H1 (cell line): ENCODE results near the gene RYR3. TPM values are rescaled to one million over a fixed set of nuclear protein-coding genes. Genes with fewer than 3 reads are reported as not detected.

ENCODE experiments used
- CBX8 ChIP-seq: fragments of 300-800, 300-1000 bp; sonication (generic); IDR thresholded peaks from 2 replicates; pipeline ENCODE4 v1.7.1; 2016; ENCODE audit warnings: low read depth, low read length, borderline replicate concordance
- CREB1 ChIP-seq: IDR thresholded peaks from 2 replicates; pipeline ENCODE4 v1.6.1; 2012; ENCODE audit warnings: inconsistent platforms
- KDM1A ChIP-seq: fragments of 200-600, 300-600 bp; sonication (generic); IDR thresholded peaks from 2 replicates; pipeline ENCODE4 v1.7.1; 2016; ENCODE audit warnings: mild to moderate bottlenecking, low read length, borderline replicate concordance
- RNF2 ChIP-seq: fragments of 200-900, 300-1000 bp; sonication (generic); IDR thresholded peaks from 2 replicates; pipeline ENCODE4 v1.7.1; 2016; ENCODE audit warnings: borderline replicate concordance, low read depth, mild to moderate bottlenecking, antibody characterized with exemption, low read length; ENCODE audit not compliant: poor library complexity, severe bottlenecking; ENCODE audit errors: missing control alignments
- TAF1 ChIP-seq: IDR thresholded peaks from 2 replicates; pipeline ENCODE4 v1.6.1; 2011; ENCODE audit warnings: mild to moderate bottlenecking, low read depth, low read length
- polyA plus RNA-seq, 7 experiments: library from polyadenylated mRNA; depleted of rRNA in 3 of 7; stranded (reverse) in 5 of 7; unstranded in 2 of 7; fragments of >200 nt in 5 of 7; fragments of 200-250 nt in 2 of 7; gene quantifications; 1 replicate in 5 of 7; 2 replicates in 1 of 7; 4 replicates in 1 of 7; pipeline versions ENCODE4 v1.2.1 to v1.2.3, GENCODE V29; 2011 to 2013; ENCODE audit warnings: missing spikeins in 2 of 7, mixed read lengths in 2 of 7
- total RNA-seq: library from RNA; stranded (reverse); fragmentation: NEBNext Ultra II Directional; extraction: Animal tissue kit (Norgen Biotek cat#: 25700); gene quantifications from 2 replicates; pipeline ENCODE4 v1.2.1, GENCODE V29; 2021

The RYR3 gene
- total and polyA plus RNA-seq, 2 of the 8 experiments (the other 6 are each of a cell fraction or from before 2014, with no cell fraction given), result 0.33 to 3.4 TPM

DNA sequence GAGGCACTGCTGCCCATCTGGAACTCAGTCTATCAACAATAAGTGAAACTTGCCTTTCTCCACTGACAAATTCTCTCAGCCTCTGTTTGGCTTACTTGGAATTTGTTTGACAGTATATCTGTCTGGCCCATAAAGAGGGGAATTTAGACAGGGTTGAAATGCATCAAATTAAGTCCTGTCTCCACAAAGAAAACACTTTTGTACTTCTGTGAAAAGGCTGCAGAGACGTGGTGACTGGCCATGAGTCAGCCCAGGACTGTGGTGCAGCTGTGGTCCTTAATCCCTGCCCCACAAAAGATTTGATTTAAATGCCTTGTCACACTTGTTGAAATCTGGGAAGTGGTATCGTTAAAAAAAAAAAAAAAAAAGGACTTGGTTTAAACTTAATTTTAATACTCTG lies 47.5 kb downstream of the RYR3 start (continued):
- TF ChIP-seq RNF2 (no peak), KDM1A (no peak), CBX8 (no peak), CREB1 (no peak), TAF1 (no peak)
